Frontal cortex (tissue), 4 donors: Measurements from ENCODE around the gene PCDHA8. TPM values are rescaled to one million over a fixed set of nuclear protein-coding genes. Genes with fewer than 3 reads are reported as not detected.
"Not testable (repeated sequence)": the region's sequence is repeated elsewhere in the genome, so short reads cannot be mapped to it uniquely, and the experiment has no call there.

Experiments used
- DNase-seq, 2 donors: peaks; one replicate each; pipeline ENCODE4 v3.0.0; 2012; ENCODE audit warnings: low spot score in 2 of 2
- FAIRE-seq: peaks from 2 replicates; lab custom pipeline; 2012; peaks lifted over from hg19 to GRCh38; lab: Jason Lieb, UNC
- total RNA-seq: library from RNA; depleted of rRNA; stranded (reverse); fragments of >200 nt; gene quantifications from one replicate; pipeline ENCODE4 v1.2.3, GENCODE V29; 2014
- donor health status: control.
- donor health status: control.
- donor health status: control.

The PCDHA8 gene
- total RNA-seq, 1 donor from 2014 or later = 8.2 TPM

DNA sequence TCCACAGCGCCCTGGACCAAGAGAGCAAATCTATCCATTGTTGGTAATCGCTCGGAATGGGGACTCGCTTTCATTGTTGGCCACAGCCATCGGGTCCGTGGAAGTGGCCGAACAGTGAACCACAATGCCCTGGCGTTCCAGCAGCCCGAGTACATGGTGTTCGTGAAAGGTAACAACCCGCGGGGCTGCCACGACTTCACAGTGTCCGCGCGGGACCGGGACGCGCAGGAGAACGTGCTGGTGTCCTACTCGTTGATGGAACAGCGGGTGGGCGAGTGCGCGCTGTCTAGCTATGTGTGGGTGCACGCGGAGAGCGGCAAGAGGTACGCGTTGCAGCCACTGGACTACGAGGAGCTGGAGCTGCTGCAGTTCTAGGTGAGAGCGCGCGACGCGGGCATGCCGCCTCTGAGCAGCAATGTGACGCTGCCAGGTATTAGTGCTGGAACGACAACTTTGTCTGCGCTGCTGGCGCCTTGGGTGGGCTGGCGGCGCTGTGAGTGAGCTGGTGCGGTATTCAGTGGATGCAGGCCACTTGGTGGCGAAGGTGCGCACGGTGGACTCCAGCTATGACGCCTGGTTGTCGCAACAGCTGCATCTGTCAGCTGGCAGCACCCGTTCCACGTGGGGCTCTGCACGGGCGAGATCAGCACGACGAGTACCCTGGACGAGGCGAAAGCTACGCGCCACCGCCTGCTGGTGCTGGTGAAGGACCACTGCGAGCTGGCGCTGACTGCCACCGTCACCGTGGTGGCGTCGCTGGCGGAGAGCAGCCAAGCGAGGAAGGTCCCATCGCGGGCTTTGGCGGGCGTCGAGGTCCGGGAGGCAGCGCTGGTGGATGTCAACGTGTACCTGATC is 21.7 kb downstream of the PCDHA8 start:
- DNase-seq = no peak
- no peak for FAIRE-seq

- DNase-seq (peak in 1 of 2 donors; percentile 52), FAIRE-seq (no peak)
Observed at GRCh38 chr5:140868721-140869554, 28.0 kb downstream of the PCDHA8 start, which contains the start of gene PCDHA11. Gene PCDHA11, plus strand, starts transcription at chr5:140868957. Its CDS starts 147 bp downstream, at chr5:140869104.

DNA sequence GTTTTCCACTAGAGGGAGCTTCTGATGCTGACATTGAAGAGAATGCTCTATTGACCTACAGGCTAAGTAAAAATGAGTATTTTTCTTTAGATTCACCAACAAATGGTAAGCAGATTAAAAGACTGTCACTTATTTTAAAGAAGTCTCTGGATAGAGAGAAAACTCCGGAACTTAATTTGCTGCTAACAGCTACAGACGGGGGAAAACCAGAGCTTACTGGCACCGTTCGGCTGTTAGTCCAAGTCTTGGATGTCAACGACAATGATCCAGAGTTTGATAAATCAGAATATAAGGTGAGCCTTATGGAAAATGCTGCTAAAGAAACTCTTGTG is 28.5 kb downstream of the PCDHA8 start:
- no peak for FAIRE-seq
- peak; percentile 27 to 55 for DNase-seq

- FAIRE-seq = no peak
- no peak for DNase-seq
Observed at GRCh38 chr5:140870221-140871201, 29.5 kb downstream of the PCDHA8 start.

DNA sequence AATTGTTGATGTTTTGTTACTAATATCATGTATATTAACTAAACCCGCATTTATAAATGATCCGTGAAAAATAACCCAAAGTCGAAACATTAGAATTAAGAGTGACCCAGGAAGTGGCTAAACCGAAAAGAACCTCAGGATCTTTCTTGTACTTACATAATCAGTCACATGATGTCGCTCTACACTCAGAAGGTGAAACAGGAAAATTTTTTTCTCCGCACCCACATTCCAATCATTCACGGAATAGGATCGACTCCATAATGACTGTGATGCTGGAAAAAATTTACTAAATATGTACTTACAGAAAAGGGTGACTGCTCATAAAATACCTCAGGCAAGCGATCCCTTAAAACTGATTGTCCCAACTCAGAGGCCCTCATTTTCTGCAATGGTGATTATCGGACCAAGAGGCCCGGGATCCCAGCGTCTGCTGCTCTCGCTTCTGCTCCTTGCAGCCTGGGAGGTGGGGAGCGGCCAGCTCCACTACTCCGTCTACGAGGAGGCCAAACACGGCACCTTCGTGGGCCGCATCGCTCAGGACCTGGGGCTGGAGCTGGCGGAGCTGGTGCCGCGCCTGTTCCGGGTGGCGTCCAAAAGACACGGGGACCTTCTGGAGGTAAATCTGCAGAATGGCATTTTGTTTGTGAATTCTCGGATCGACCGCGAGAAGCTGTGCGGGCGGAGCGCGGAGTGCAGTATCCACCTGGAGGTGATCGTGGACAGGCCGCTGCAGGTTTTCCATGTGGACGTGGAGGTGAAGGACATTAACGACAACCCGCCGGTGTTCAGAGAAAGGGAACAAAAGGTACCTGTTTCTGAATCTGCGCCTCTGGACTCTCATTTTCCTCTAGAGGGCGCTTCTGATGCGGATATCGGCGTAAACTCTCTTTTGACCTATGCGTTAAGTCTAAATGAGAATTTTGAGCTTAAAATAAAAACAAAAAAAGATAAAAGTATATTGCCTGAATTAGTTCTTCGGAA is 34.4 kb downstream of the PCDHA8 start, which contains the start of gene PCDHA12:
TSS of gene PCDHA12 (plus strand) at position 224 of the 981 bp plus-strand sequence. CDS start at position 389, 165 bp downstream.
- no peak for FAIRE-seq
- DNase-seq = no peak

GRCh38 chr5:140876541-140877261 is 35.7 kb downstream of the PCDHA8 start:
- not testable (repeated sequence) for FAIRE-seq, DNase-seq

- DNase-seq (no peak), FAIRE-seq (no peak)
Observed at GRCh38 chr5:140877262-140877581, 36.2 kb downstream of the PCDHA8 start.

GRCh38 chr5:140881889-140882590 is 41.1 kb downstream of the PCDHA8 start, which contains the start of gene PCDHA13:
Gene PCDHA13, plus strand, starts transcription at chr5:140882124. Its CDS starts 145 bp downstream, at chr5:140882269.
- FAIRE-seq = no peak
- peak; percentile 44 to 59 for DNase-seq

GRCh38 chr5:140882591-140882899 is 41.6 kb downstream of the PCDHA8 start:
- DNase-seq = peak; percentile 33 to 56

DNA sequence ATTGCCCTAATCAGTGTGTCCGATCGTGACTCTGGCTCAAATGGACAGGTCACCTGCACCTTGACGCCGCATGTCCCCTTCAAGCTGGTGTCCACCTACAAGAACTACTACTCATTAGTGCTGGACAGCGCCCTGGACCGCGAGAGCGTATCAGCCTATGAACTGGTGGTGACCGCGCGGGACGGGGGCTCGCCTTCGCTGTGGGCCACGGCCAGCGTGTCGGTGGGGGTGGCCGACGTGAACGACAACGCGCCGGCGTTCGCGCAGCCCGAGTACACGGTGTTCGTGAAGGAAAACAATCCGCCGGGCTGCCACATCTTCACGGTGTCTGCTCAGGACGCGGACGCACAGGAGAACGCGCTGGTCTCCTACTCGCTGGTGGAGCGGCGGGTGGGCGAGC is 42.4 kb downstream of the PCDHA8 start:
- DNase-seq (no peak), FAIRE-seq (no peak)

More at GRCh38 chr5:140882591-140882899, 41.6 kb downstream of the PCDHA8 start:
- FAIRE-seq = no peak

- FAIRE-seq (no peak), DNase-seq (no peak)
Observed at GRCh38 chr5:140883927-140884697, 43.1 kb downstream of the PCDHA8 start.

Other genes starting within 250 kb of the PCDHA8 start
- gene CD14, start 208.0 kb upstream of the PCDHA8 start, total RNA-seq = 11.4 TPM
- gene TMCO6, start 201.7 kb upstream of the PCDHA8 start, total RNA-seq = 5.7 TPM
- gene NDUFA2, start 193.6 kb upstream of the PCDHA8 start, total RNA-seq = 28.5 TPM
- 83.6 TPM for gene IK, start 193.4 kb upstream of the PCDHA8 start, total RNA-seq
- 12.6 TPM for gene WDR55, start 176.3 kb upstream of the PCDHA8 start, total RNA-seq
- gene DND1, start 167.6 kb upstream of the PCDHA8 start, total RNA-seq = 0.82 TPM
- 74.2 TPM for gene HARS1, start 149.8 kb upstream of the PCDHA8 start, total RNA-seq
- gene HARS2, start 149.7 kb upstream of the PCDHA8 start, total RNA-seq = 25.7 TPM
- gene ZMAT2, start 140.7 kb upstream of the PCDHA8 start, total RNA-seq = 68.1 TPM
- 8.6 TPM for gene PCDHA1, start 55.0 kb upstream of the PCDHA8 start, total RNA-seq
- 10.6 TPM for gene PCDHA2, start 46.3 kb upstream of the PCDHA8 start, total RNA-seq
- 16.3 TPM for gene PCDHA3, start 40.1 kb upstream of the PCDHA8 start, total RNA-seq
- 12.2 TPM for gene PCDHA4, start 34.1 kb upstream of the PCDHA8 start, total RNA-seq
- 8.2 TPM for gene PCDHA5, start 19.6 kb upstream of the PCDHA8 start, total RNA-seq
- gene PCDHA6, start 13.2 kb upstream of the PCDHA8 start, total RNA-seq = 17.1 TPM
- 15.5 TPM for gene PCDHA7, start 6.9 kb upstream of the PCDHA8 start, total RNA-seq
- gene PCDHA9, start 7.2 kb downstream of the PCDHA8 start, total RNA-seq = 9.8 TPM
- 10.6 TPM for gene PCDHA10, start 14.7 kb downstream of the PCDHA8 start, total RNA-seq
- gene PCDHA11, start 27.8 kb downstream of the PCDHA8 start, total RNA-seq = 29.3 TPM
- 11.0 TPM for gene PCDHA12, start 34.1 kb downstream of the PCDHA8 start, total RNA-seq
- gene PCDHA13, start 40.9 kb downstream of the PCDHA8 start, total RNA-seq = 13.5 TPM
- 76.2 TPM for gene PCDHAC1, start 85.1 kb downstream of the PCDHA8 start, total RNA-seq
- gene PCDHAC2, start 125.3 kb downstream of the PCDHA8 start, total RNA-seq = 29.8 TPM
- 0.82 TPM for gene PCDHB1, start 210.2 kb downstream of the PCDHA8 start, total RNA-seq